GM19193 (cell line): Measurements from ENCODE around the gene RAB14.

Experiments
- POLR2A ChIP-seq: IDR thresholded peaks from 4 replicates; pipeline ENCODE4 v1.6.1; 2011; ENCODE audit not compliant: insufficient read depth, insufficient read length; ENCODE audit errors: extremely low read depth

Gene RAB14

GRCh38 chr9:121168052-121168451, 33.6 kb downstream of the RAB14 start:
- no peak for TF ChIP-seq POLR2A

GRCh38 chr9:121160025-121160424, 41.6 kb downstream of the RAB14 start:
- no peak for TF ChIP-seq POLR2A

- no peak for TF ChIP-seq POLR2A
These were observed 43.7 kb downstream of the RAB14 start for GRCh38 chr9:121157939-121158338.

- TF ChIP-seq POLR2A: no peak
These were observed 45.4 kb downstream of the RAB14 start for GRCh38 chr9:121156263-121156731.

- no peak for TF ChIP-seq POLR2A
These were observed 46.9 kb downstream of the RAB14 start for GRCh38 chr9:121154782-121155181.

GRCh38 chr9:121153642-121154041, 48.0 kb downstream of the RAB14 start:
- no peak for TF ChIP-seq POLR2A

GRCh38 chr9:121150188-121150587, 51.5 kb downstream of the RAB14 start:
- no peak for TF ChIP-seq POLR2A

GRCh38 chr9:121144482-121144881, 57.2 kb downstream of the RAB14 start:
- TF ChIP-seq POLR2A: no peak

GRCh38 chr9:121143771-121144170, 57.9 kb downstream of the RAB14 start:
- TF ChIP-seq POLR2A: no peak

- no peak for TF ChIP-seq POLR2A
These were observed 60.0 kb downstream of the RAB14 start for GRCh38 chr9:121141706-121142105.

- TF ChIP-seq POLR2A: no peak
These were observed 60.4 kb downstream of the RAB14 start for GRCh38 chr9:121141306-121141705.

GRCh38 chr9:121140162-121140561, 61.5 kb downstream of the RAB14 start:
- TF ChIP-seq POLR2A: no peak

GRCh38 chr9:121138973-121139372, 62.7 kb downstream of the RAB14 start:
- TF ChIP-seq POLR2A: no peak

- no peak for TF ChIP-seq POLR2A
These were observed 63.1 kb downstream of the RAB14 start for GRCh38 chr9:121138561-121138960.

GRCh38 chr9:121135642-121136041, 66.0 kb downstream of the RAB14 start:
- TF ChIP-seq POLR2A: no peak

GRCh38 chr9:121133104-121133816, 68.4 kb downstream of the RAB14 start:
- no peak for TF ChIP-seq POLR2A
